B cell (primary cell): ENCODE measurements around the gene PAPPA. TPM values are rescaled to one million over a fixed set of nuclear protein-coding genes. Genes with fewer than 3 reads are reported as not detected.

ENCODE experiments used
- ATAC-seq: fragments of 200-7000 bp; cut with Tn5 transposase; one replicate; pipeline ENCODE4 v1.10.0; 2021; ENCODE audit warnings: low read depth, mild to moderate bottlenecking, moderate number of reproducible peaks, moderate library complexity
- CTCF ChIA-PET: fragments of 350-600 bp; sonication (Branson Sonifier 250); formaldehyde crosslinking; loops from one replicate; lab custom pipeline; 2021; ENCODE audit warnings: antibody characterized with exemption, inconsistent platforms; lab: Charles Lee
- POLR2A ChIA-PET: fragments of 350-600 bp; sonication (Branson Sonifier 250); formaldehyde crosslinking; loops from one replicate; lab custom pipeline; 2021; ENCODE audit warnings: antibody characterized with exemption; lab: Charles Lee
- DNase-seq: peaks from one replicate; pipeline ENCODE4 v3.0.0; 2013
- H2AFZ ChIP-seq: 2 replicates; pipeline ENCODE4 v1.6.1; 2012; ENCODE audit warnings: mild to moderate bottlenecking, low read depth, low read length; ENCODE audit not compliant: insufficient read depth, poor library complexity, severe bottlenecking
- H3K27ac ChIP-seq, 2 donors: 1 replicate in 1 of 2; 2 replicates in 1 of 2; pipeline ENCODE4 v1.5.1; 2012 to 2013; ENCODE audit warnings: low read length in 2 of 2, mild to moderate bottlenecking in 2 of 2, moderate library complexity in 1 of 2
- H3K27me3 ChIP-seq, 4 experiments: fragments of 200-600 bp in 1 of 4; sonication (generic) in 1 of 4; replicated peaks in 1 of 4; 1 replicate in 2 of 4; 2 replicates in 2 of 4; pipeline versions ENCODE4 v1.6.1 to v1.7.0; 2013 to 2016; ENCODE audit warnings: low read length in 3 of 4, mild to moderate bottlenecking in 2 of 4, mixed read lengths in 1 of 4, moderate library complexity in 1 of 4; ENCODE audit not compliant: insufficient read depth in 4 of 4, control insufficient read depth in 3 of 4; ENCODE audit errors: control extremely low read depth in 1 of 4
- H3K36me3 ChIP-seq, 2 experiments: replicated peaks in 1 of 2; 1 replicate in 1 of 2; 2 replicates in 1 of 2; pipeline versions ENCODE4 v1.6.1 to v1.7.1; 2013; ENCODE audit warnings: low read length in 1 of 2; ENCODE audit not compliant: insufficient read depth in 2 of 2, control insufficient read depth in 1 of 2; ENCODE audit errors: control extremely low read depth in 1 of 2, extremely low read depth in 1 of 2
- H3K4me1 ChIP-seq, 2 donors: fragments of 200-600 bp in 1 of 2; sonication (generic) in 1 of 2; 1 replicate in 1 of 2; 2 replicates in 1 of 2; pipeline versions ENCODE4 v1.5.1 to v1.6.1; 2013 to 2017; ENCODE audit warnings: low read length in 2 of 2; ENCODE audit not compliant: control insufficient read depth in 2 of 2, insufficient read depth in 2 of 2
- H3K4me2 ChIP-seq: replicated peaks from 2 replicates; pipeline ENCODE3; 2012; ENCODE audit warnings: mild to moderate bottlenecking, low read depth, low read length; ENCODE audit not compliant: poor library complexity, severe bottlenecking
- H3K4me3 ChIP-seq, 5 experiments: fragments of 200-600 bp in 1 of 5; sonication (generic) in 1 of 5; 1 replicate in 3 of 5; 2 replicates in 2 of 5; pipeline versions ENCODE4 v1.5.1 to v1.7.0; 2011 to 2016; ENCODE audit warnings: low read length in 4 of 5, mild to moderate bottlenecking in 4 of 5, low read depth in 2 of 5, control low read depth in 1 of 5, moderate library complexity in 1 of 5; ENCODE audit not compliant: insufficient read depth in 1 of 5; ENCODE audit errors: control extremely low read depth in 1 of 5, extremely low read depth in 1 of 5
- H3K79me2 ChIP-seq: fragments of 200-600 bp; sonication (generic); one replicate; pipeline ENCODE4 v1.6.0; 2016; ENCODE audit warnings: low read length; ENCODE audit not compliant: control insufficient read depth, insufficient read depth
- H3K9ac ChIP-seq: fragments of 200-600 bp; sonication (generic); 2 replicates; pipeline ENCODE4 v1.6.1; 2017; ENCODE audit warnings: mild to moderate bottlenecking, low read length, moderate library complexity
- H3K9me3 ChIP-seq, 3 donors: one replicate each; pipeline versions ENCODE4 v1.6.1 to v1.7.1; 2013; ENCODE audit warnings: low read length in 2 of 3; ENCODE audit not compliant: control insufficient read depth in 2 of 3, insufficient read depth in 1 of 3; ENCODE audit errors: control extremely low read depth in 1 of 3
- H4K20me1 ChIP-seq: 2 replicates; pipeline ENCODE4 v1.6.0; 2012; ENCODE audit warnings: mild to moderate bottlenecking, low read length; ENCODE audit not compliant: insufficient read depth, control insufficient read depth, poor library complexity, severe bottlenecking
- H3K27ac Mint-ChIP-seq: one replicate; pipeline ENCODE4 v1.8.0; 2021; ENCODE audit warnings: mixed read lengths
- H3K27me3 Mint-ChIP-seq: one replicate; pipeline ENCODE4 v1.8.0; 2021; ENCODE audit warnings: mixed read lengths
- H3K4me1 Mint-ChIP-seq: one replicate; pipeline ENCODE4 v1.8.0; 2021; ENCODE audit warnings: mixed read lengths
- H3K4me3 Mint-ChIP-seq: one replicate; pipeline ENCODE4 v1.8.0; 2021; ENCODE audit warnings: mixed read lengths
- H3K9me3 Mint-ChIP-seq: one replicate; pipeline ENCODE4 v1.8.0; 2022; ENCODE audit warnings: mixed read lengths; ENCODE audit not compliant: insufficient read depth
- CTCF ChIP-seq: fragments of 200-600 bp; IDR thresholded peaks from one replicate; pipeline ENCODE4 v1.8.0; 2022; ENCODE audit warnings: antibody characterized with exemption, mild to moderate bottlenecking
- EZH2 ChIP-seq: IDR thresholded peaks from 2 replicates; pipeline ENCODE4 v1.6.1; 2012; ENCODE audit warnings: borderline replicate concordance, low read depth, mild to moderate bottlenecking, moderate library complexity, low read length; ENCODE audit not compliant: insufficient read depth, poor library complexity, severe bottlenecking
- WGBS: methylation state at CpG from one replicate; pipeline ENCODE4 v1.1.5; 2013; ENCODE audit warnings: missing lambda C conversion rate; ENCODE audit not compliant: insufficient coverage; 5-methylcytosine and 5-hydroxymethylcytosine counted together
- intact Hi-C: fragments of 100-400 bp; cut with micrococcal nuclease; formaldehyde crosslinking; loops from one replicate; pipeline ENCODE4 v1.10.0; 2022
- polyA plus RNA-seq: library from polyadenylated mRNA; depleted of rRNA; stranded (reverse); fragments of >200 nt; gene quantifications from 2 replicates; pipeline ENCODE4 v1.2.3, GENCODE V29; 2012
- total RNA-seq, 2 donors: library from RNA; stranded (reverse); fragments of 120-200 nt in 1 of 2; gene quantifications; 1 replicate in 1 of 2; 2 replicates in 1 of 2; pipeline versions ENCODE4 v1.2.3 to v1.2.4, GENCODE V29; 2013 to 2022

The PAPPA gene
- total and polyA plus RNA-seq, 2 donors (not counting 1 experiment from before 2014, with no cell fraction given): not detected

- no peak for DNase-seq
- peaks cover 7% of the 10 kb centered on the region for H3K27me3 Mint-ChIP-seq
- POLR2A ChIA-PET: no interaction called here
- TF ChIP-seq EZH2: no peak
- no peak for TF ChIP-seq CTCF
- ATAC-seq: no peak
- no peak overlapping the region for H2AFZ ChIP-seq
- H3K36me3 ChIP-seq: no peaks in the 10 kb centered on the region
- H3K4me3 ChIP-seq: no peak overlapping the region
- H3K9ac ChIP-seq: no peak overlapping the region
- H3K9me3 ChIP-seq: no peaks in the 10 kb centered on the region
- no peaks in the 10 kb centered on the region for H3K4me1 Mint-ChIP-seq
- no peak overlapping the region for H3K4me2 ChIP-seq
- no peak overlapping the region for H3K27ac ChIP-seq
- H4K20me1 ChIP-seq: no peaks in the 10 kb centered on the region
- peaks cover 4% of the 10 kb centered on the region for H3K9me3 Mint-ChIP-seq
- intact Hi-C loops: no loop called here
- H3K27me3 ChIP-seq: no peaks in the 10 kb centered on the region
- CTCF ChIA-PET: no interaction called here
- no CpG with 5 or more reads among the region's 2 CpGs for WGBS
- no peak overlapping the region for H3K27ac Mint-ChIP-seq
- no peaks in the 10 kb centered on the region for H3K79me2 ChIP-seq
- no peak overlapping the region for H3K4me3 Mint-ChIP-seq
- no peaks in the 10 kb centered on the region for H3K4me1 ChIP-seq
Observed at GRCh38 chr9:116297346-116297745, 143.8 kb downstream of the PAPPA start.

- Histone ChIP-seq H3K4me3 (no peak overlapping the region), H3K9ac (no peak overlapping the region), H3K4me1 (no peaks in the 10 kb centered on the region), H2AFZ (no peak overlapping the region), H3K36me3 (no peaks in the 10 kb centered on the region), H3K4me2 (no peak overlapping the region), H4K20me1 (no peaks in the 10 kb centered on the region), H3K27ac (no peak overlapping the region), H3K9me3 (no peaks in the 10 kb centered on the region), H3K27me3 (no peaks in the 10 kb centered on the region), H3K79me2 (no peaks in the 10 kb centered on the region)
- H3K9me3 Mint-ChIP-seq: peaks cover 4% of the 10 kb centered on the region
- no peak overlapping the region for H3K27ac Mint-ChIP-seq
- H3K4me1 Mint-ChIP-seq: no peaks in the 10 kb centered on the region
- DNase-seq: no peak
- ChIA-PET POLR2A (no interaction called here), CTCF (no interaction called here)
- no CpG with 5 or more reads among the region's 3 CpGs for WGBS
- intact Hi-C loops: no loop called here
- TF ChIP-seq EZH2 (no peak), CTCF (no peak)
- no peak overlapping the region for H3K4me3 Mint-ChIP-seq
- no peak for ATAC-seq
- H3K27me3 Mint-ChIP-seq: peaks cover 7% of the 10 kb centered on the region
Observed at GRCh38 chr9:116298249-116298648, 144.7 kb downstream of the PAPPA start.
